CD4-positive, alpha-beta T cell treated with Interleukin-4 for 4 hours (primary cell): Measurements from ENCODE around the gene ZDHHC7.

Experiments
- DNase-seq: peaks from one replicate; pipeline ENCODE4 v3.0.0-alpha.2; 2020

The ZDHHC7 gene

DNA sequence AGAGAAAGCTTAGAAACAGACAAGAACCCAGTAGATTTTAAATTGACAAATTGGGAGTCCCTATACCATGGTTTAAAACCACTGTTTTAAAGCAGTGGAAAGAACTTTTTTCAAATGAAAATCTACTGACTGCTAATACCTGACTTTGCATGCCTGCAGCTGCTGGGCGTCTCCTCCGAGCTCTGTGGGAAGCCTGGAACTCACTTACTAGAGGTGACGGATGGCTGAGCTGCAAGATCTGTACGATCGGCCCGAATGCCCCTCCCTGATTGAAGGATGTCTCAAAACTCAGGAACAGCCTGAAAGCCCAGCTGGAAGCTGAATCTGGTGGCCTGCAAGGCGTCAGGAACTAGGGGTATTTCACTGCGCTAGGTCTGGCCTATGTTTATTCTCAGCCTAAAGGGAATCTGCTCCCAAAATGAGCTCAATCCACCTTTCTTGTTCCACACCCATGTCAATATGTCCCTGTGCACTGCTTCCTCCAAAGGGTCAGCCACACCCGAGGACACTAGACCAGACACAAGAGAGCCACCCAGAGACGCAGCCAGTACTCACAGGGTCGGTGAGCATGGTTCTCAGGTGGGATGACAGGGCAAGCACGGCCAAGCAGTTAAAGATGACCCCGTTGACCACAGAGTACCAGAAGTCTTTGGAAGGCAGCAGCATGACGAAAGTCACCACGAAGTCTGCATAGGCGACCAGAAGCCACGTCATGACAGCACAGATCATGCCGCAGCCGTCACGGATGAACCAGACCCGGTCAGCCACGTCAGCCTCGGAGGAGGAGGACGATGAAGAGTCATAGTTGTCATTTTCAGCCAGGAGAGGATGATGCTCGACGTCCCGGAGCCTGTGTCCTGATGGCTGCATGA, 21.4 kb downstream of the ZDHHC7 start:
- no peak for DNase-seq

DNA sequence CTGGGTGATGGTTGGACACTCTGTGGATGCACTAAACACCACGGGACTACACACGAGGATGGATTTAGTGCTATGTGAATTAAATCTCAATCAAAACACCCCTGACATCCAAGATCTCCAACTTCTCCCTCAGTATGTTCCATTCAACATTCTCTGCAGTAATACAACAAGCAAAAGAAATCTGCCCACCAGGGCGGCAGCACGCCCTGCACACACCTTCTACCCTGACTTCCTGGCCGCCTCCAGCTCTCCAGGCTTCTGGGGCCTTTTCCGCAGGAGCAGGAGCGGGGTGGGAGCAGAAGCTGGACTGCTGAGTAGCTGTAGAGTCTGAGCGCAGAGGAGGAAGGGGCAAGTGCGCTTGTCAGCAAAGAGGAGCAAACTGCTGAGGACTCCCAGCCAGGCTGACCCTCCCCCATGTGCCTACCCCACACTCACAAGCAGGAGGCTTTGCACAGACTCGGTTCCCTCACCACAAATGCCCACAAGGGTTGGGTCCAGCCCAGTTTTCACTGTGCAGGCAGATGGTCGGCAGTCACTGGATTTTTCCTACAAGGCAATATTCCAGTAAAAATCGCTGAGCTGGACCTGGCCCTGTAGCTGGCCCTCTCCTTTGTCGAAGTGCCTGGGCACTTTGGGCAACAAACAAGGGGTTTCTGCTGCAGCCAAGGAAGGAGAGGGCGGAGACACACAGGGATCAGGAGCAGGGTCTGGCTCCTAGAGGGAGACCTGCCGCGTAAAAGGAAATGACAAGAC, 22.8 kb downstream of the ZDHHC7 start:
- no peak for DNase-seq

DNA sequence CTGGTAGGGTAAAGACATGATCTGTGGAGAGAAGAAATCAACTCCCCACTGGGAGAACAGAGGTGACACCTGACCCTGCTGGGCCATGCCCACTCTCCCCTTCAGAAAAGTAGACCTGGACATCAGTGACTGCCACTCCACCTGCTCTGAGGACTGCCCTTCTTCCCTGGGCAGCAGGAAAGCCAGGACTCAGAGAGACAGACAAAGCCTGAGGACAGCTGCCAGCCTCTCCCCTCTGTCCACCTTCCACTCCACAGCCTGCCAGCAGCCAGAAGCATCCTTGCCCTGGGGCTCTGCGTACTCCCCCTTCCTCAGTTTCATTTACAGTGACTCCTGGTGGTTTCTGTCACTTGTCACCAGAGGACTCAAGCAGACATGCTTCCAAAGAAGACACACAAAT, 24.5 kb downstream of the ZDHHC7 start:
- no peak for DNase-seq

DNA sequence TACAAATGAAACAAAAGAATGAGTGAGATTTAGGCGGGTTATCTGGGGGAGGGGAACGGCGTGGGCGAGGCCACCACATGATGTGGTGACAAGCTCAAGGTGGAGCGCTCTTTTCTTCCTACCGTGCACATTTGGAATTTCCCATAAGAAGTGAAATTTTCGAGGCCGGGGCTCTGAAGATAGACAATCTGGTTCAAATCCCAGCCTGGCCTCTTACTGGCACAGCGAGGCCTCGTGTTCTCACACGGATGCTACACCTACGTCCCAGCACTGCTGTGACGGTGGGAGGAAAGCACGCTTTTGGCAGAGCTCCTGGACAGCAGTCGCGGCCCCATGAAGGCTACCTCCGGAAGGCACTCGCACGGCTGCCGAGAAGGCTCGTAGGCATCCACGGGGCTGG, 25.2 kb downstream of the ZDHHC7 start:
- DNase-seq, result no peak

DNA sequence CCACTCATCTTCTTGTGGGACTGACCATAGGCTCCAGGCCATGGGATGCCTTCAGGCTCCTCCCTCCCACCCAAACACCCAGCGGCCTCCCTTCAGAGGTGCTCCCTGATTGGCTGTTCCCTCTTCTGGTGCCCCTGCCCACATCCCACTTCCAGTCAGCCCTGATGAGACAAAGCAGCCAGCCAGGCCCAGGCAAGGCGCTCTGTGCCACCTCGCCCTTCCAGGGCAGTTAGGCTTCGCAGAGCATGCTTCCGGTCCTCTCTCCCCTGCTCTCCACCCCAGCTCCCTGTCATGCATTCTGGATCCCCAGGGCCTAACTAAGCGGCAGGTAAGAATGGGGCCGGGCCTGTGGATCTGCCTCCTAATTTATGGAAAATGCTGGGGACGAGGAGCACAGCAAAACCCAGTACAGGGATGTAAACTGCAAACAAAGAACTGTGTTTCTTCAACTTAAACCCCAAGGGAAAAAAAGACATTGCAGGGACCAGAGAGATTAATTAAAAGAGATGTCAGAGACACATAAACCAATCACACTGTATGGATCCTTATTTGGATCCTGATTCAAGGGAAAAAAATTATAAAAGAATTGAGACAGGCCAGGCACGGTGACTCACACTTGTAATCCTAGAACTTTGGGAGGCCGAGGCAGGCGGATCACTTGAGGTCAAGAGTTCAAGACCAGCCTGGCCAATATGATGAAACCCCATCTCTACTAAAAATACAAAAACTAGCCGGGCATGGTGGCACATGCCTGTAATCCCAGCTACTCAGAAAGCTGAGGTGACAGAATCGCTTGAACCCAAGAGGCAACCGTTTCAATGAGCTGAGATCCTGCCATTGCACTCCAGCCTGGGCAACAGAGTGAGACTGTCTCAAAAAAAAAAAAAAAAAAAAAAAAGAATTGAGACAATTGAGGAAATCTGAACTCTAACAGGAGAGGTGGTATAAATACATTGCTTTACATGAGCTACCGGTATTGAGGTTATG, 26.0 kb downstream of the ZDHHC7 start:
- no peak for DNase-seq

DNA sequence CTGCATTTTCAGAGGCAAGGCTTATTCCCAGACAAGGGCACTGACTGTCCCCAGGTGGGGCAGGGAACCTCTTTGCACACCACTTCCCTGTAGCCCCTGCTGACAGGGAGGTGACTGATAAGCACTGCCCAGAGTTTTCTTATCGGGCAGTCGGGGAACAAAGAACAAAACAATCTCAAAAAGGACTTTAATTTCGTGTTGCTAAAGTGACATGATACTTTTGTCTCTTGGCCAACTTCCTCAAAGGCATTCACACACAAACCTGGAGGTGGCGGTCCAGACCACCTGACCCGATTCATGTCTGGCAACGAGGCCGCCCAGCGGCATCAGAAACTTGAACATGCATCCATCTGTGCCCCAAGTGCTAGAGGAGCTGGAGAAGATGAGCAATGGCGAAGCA, 28.9 kb downstream of the ZDHHC7 start:
- peak; percentile 14 for DNase-seq

DNA sequence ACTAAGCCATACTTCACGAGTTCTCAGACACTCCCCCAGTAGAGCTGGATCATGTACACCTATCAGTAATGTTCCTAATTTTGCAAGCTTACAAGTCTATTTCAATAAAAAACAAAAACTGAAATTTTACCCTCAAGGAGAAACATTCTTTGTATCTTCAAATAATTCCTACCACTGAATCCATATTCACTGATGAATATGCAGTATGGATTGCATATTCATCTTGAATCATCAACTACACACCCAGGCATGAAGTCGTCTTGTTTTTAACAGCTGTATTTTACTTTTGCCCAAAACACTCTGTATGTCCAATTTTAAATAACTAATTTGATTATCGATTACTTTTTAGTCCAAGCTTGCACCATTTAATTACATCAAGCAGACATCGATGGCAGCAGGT, 31.8 kb downstream of the ZDHHC7 start:
- DNase-seq, result no peak

DNA sequence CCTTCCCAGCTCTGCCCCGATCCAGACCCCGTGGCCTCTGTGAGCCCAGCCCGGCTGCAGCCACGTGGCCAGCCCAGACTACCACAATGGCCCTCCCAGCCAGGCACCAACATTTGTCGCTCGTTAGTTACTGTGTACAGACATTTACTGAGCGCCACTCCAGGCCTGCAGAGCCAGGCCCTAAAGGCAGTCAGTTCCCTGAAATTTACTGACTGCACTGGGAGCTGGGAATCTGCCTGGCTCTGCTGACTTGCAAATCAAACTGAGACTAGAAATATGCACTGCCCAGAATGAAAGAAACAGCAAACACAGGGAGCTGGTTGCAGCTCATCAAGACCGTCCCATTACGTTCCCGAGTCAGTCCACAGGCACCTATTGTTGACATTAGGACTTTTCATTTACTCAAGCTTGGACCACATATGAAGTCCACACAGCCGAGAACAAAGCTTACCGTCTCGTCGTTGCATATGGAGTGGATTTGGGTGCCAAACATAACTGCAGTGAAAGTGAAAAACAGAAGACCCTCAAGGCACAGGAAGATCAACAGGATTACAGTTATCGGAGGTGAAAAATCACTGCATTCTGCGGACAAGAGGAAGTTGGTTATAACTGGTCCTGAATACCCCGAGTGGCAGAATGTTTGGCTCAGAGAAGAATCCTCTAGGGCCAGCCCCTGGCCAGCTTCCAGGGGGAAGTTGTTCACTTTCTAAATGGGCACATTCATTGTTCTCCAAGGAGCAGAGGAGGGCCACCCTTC, 34.5 kb downstream of the ZDHHC7 start:
- DNase-seq, result no peak

DNA sequence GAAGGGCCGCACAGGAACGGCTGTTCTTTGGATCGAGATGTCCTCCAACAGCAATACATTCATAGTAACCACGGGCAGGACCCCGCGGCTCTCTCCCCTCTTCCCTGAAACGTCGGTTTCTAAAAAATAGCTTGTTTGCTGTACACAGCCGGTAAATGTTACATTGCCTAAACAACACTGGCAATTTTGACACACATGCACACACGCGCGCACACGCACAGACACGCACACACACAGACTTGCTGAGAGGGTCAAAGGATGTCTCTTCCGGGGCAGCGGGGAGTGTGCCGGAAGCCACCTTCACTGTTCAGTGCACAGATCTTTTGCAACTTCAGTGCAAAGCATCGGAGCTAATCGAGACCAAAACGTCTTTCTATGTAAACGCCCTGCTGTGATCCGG, 35.8 kb downstream of the ZDHHC7 start:
- DNase-seq, result no peak

DNA sequence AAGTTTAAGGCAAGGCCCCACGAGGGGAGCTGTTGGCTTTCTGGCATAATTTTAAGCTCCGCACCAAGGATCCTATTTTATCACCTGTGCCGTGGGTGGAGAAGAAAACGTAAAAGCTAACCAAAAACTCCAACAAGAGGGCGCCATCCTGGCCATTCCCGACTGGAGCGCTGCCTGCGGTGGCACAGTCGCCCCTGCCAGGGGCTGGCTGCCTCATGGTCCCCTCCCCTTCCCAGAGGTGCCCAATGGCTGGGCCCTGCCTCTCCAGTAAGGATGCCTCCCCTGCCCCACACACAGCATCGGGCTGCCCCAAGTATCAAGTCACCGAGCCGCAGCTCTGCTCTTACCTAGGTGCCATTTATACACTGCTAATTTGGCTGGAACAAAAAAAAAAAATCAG, 36.3 kb downstream of the ZDHHC7 start:
- no peak for DNase-seq

DNA sequence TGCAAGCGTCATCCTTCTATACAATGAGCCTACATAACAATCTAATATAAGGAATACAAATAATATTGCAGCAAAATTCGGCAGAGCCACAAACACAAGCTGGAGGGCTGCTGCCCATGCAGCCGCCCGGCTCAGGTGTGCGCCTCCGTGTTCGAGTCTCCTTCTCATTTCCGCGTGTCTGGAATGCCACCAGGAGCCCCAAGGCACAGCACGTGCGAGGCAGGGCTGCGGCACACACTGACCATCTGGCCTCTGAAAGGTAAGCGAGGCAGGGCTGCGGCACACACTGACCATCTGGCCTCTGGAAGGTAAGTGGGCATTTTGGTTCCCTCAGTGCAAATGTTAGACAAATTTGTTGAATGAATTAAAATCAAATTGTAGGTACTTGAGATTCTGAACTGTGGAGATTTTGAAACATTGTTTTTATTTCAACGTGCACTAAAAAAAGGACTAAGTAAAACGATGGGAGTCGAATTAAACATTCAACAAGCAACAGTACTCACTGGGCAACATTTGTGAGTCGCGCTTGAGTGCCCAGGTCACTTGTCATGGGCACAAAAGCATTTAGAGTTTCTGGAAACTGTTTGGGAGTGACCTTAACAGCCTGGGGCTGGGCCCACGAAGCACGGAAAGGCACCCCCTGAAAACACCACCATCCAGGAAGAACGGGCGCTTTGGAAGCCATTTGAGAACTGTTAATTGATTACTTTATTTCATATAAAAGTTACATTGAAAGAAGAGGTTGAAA, 37.4 kb downstream of the ZDHHC7 start:
- no peak for DNase-seq

DNA sequence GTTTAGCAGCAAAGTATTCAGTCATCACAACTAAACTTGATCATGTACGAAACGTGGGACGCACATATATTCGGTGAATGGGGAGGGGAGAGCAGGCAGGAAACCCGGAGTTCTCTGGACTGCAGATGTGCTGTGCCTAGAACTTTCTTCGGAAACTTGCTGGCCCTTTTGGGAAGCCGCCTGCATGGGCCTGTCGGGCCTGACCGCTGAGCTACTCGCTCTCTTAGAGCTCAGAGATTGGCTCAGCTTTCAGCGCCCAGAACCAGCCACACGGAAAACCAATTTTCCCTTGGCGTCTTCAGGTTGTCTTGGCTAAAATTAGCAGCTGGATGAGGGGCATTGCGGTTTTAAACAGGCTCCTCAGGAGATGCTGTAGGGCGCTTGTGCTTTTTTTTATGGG, 38.1 kb downstream of the ZDHHC7 start:
- DNase-seq, result no peak

DNA sequence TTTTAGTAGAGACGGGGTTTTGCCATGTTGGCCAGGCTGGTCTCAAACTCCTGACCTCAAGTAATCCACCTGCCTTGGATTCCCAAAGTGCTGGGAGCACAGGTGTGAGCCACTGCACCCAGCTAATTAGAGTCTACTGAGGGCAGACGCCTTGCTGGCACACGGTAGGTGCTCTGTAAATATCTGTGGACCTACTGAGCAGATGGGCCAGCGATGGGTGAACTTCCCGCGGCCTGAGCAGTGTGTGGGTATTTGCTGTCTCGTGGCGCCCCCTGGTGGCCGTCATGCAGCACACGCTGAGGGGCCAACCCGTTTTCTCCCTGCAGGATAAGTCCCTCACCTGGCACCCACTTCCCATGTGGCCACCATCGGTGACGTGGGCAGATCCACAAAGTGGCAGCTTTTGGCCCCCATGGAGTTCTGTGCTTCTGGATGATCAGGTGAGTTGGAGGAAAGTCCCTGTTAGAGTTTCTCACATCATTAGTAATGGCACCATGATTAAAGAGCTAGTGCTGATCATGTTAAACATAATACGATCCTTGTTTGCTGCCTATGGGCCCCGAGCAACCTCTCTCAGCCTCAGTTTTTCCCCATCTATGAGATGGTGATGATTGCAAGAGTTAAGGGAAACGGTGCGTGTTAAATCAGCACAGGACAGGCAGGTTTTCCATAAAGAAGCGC, 40.7 kb downstream of the ZDHHC7 start:
- peak; percentile 72 for DNase-seq

DNA sequence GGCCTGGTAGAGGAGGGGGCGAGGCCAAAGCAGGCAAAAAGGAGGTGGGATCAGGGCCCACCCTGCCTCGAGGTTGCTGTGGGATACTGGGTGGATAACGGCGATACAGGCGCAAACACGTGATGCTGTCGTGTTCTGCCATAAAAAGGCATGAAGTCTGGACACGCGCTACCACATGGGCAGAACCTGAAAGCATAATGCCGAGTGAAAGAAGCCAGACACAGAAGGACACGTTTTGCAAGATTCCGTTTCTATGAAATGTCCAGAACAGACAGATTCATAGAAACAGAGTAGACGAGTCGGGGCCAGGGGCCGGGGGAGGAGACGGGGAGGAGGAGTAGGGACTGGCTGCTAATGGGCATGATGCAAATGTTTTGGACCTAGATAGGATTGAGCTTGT, 43.5 kb downstream of the ZDHHC7 start:
- no peak for DNase-seq

DNA sequence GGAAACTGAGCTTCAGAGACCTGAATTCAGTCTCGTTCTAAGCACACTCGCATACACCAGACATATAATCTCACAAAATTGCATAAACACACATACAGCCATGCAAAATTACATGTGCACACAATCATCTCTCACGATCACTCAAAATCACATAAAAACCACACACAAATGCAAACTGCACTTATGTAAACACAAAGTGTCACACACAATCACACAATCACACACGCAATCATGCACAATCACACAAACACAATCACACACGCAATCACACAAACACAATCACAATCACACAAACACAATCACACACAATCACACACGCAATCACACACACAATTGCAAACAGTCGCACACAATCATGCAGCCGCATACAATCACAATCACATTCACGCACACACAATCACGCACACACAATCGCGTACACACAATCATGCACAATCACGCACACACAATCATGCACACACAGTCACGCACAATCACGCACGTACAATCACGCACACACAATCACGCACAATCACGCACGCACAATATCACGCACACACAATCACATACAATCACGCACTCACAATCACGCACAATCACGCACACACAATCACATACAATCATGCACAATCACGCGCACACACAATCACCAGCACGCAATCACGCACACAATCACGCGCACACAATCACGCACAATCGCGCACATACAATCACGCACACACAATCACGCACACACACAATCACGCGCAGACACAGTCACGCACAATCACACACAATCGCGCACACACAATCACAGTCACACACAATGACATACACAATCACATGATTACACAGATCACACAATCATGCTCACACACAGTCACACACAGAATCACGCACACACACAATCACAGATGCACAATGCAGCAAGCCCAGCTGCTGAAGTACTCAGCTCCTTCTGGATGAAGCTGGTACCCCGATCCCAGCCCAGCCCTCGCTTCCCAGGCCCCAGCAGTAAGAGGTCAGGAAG, 45.6 kb downstream of the ZDHHC7 start:
- DNase-seq, result no peak

DNA sequence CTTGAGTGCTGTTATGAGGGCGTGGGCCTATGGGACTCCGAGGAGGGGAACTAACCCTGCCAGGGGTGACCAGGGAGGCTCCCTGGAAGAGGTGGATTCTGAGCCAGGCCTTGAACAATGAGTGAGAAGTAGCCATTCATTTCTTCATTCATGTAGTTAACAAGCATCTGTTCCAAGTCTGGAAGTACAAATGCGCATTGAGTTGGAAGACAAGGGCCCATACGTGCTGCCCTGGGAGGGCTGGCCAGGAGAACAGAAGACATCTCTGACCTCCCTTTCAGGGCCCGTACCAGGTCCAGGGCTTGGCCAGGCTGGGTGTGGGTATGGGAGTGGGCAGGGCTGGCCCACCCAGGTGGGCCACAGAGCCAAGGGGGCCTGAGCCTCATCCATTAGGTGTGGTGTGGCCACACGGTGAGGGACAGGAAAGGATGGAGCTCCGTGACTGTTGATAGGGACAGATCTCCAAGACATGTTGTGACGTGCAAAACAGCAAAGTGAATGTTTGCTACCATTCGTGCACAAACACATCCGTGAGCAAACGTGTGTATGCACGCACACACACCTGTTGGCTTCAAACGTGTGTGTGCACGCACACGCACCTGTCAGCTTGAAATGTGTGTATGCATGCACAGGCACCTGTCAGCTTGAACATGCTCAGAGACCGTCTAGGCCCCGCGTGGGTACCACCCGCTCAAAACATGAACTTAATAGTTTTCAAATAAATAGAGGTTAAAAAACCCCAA, 46.8 kb downstream of the ZDHHC7 start:
- no peak for DNase-seq

DNA sequence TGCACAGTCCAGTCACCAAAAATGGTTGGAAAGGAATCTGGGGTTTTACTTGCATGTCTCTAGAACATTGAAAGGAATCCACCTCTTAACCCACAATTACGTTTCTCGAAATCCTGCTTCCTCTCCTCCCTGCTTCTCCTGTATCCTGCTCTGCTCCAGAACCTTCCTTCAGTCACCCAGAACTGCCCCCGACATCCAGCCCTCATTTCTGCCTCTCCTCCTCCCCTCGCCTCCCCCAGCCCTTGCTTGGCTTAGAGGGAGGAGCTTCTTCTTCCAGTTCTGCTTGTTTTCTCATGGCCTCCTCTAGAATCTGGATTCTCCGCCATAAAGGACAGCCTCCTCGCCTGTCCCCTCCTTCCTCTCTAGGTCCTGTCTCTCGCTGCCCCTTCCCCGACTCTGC, 48.3 kb downstream of the ZDHHC7 start:
- DNase-seq, result no peak

DNA sequence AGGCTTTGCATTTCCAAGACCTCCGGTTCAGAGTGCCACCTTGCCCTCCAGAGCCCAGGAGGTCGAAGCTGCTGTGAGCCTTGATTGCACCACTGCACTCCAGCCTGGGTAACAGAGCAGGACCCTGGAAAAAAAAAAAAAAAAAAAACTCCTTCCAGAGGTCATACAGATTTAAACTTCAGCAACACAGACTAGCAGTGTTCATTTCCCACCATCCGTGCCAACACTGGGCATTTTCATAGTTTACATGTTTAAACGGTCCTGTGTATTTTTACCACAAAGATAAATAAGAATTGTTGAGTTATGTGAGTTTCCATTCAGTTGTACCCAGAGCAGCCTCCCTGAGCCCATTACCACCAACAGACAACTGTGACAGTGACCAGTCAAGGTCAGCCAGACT, 50.4 kb downstream of the ZDHHC7 start:
- no peak for DNase-seq
